Small intestine (tissue), 7 donors: ENCODE measurements around the gene PLEKHG1. TPM values are rescaled to one million over a fixed set of nuclear protein-coding genes. Genes with fewer than 3 reads are reported as not detected.
A peak's percentile ranks its signal among the peaks of the same experiment; 100 is the strongest.

ENCODE experiments used
- DNase-seq, 2 donors: peaks; one replicate each; pipeline versions ENCODE4 v3.0.0 to v3.0.0-alpha.2; 2013
- FAIRE-seq: peaks from 2 replicates; lab custom pipeline; 2012; peaks lifted over from hg19 to GRCh38; lab: Jason Lieb, UNC
- H3K27ac ChIP-seq, 3 donors: one replicate each; pipeline ENCODE4 v1.5.1; 2013; ENCODE audit warnings: low read length in 2 of 3, mild to moderate bottlenecking in 2 of 3, control low read depth in 1 of 3, inconsistent platforms in 1 of 3, low read depth in 1 of 3, moderate library complexity in 1 of 3
- H3K27me3 ChIP-seq, 3 donors: one replicate each; pipeline ENCODE4 v1.6.1; 2013; ENCODE audit warnings: low read length in 3 of 3, inconsistent platforms in 1 of 3; ENCODE audit not compliant: control insufficient read depth in 3 of 3, insufficient read depth in 3 of 3
- H3K36me3 ChIP-seq, 3 donors: one replicate each; pipeline ENCODE4 v1.6.1; 2013; ENCODE audit warnings: low read length in 3 of 3, inconsistent platforms in 1 of 3, low read depth in 1 of 3, mild to moderate bottlenecking in 1 of 3, moderate library complexity in 1 of 3; ENCODE audit not compliant: control insufficient read depth in 3 of 3, insufficient read depth in 2 of 3
- H3K4me1 ChIP-seq, 3 donors: one replicate each; pipeline ENCODE4 v1.6.1; 2013; ENCODE audit warnings: low read length in 2 of 3, inconsistent platforms in 1 of 3, low read depth in 1 of 3, mild to moderate bottlenecking in 1 of 3, moderate library complexity in 1 of 3; ENCODE audit not compliant: control insufficient read depth in 3 of 3, insufficient read depth in 2 of 3
- H3K4me3 ChIP-seq, 3 donors: one replicate each; pipeline ENCODE4 v1.5.1; 2013; ENCODE audit warnings: low read length in 3 of 3, control low read depth in 1 of 3, inconsistent platforms in 1 of 3, low read depth in 1 of 3, mild to moderate bottlenecking in 1 of 3, moderate library complexity in 1 of 3
- H3K9me3 ChIP-seq, 2 donors: one replicate each; pipeline ENCODE4 v1.6.1; 2013; ENCODE audit warnings: low read depth in 1 of 2, low read length in 1 of 2; ENCODE audit not compliant: control insufficient read depth in 2 of 2, insufficient read depth in 1 of 2
- WGBS, 3 donors: extraction: QIAGEN DNeasy Blood & Tissue Kit; methylation state at CpG; one replicate each; pipeline ENCODE4 v1.1.7; 2013; 5-methylcytosine and 5-hydroxymethylcytosine counted together
- polyA plus RNA-seq, 4 donors: library from polyadenylated mRNA; stranded (reverse) in 3 of 4; unstranded in 1 of 4; fragments of 200-250 nt in 3 of 4; fragments of 120-200 nt in 1 of 4; gene quantifications; one replicate each; pipeline versions ENCODE4 v1.2.1 to v1.2.3, GENCODE V29; 2013
- donor health status: healthy with polysubstance abuse.
- donor health status: control.
- donor health status: control.
- donor health status: Bipolar disorder and iron deficiency.
- donor health status: healthy.

Gene PLEKHG1
- polyA plus RNA-seq, 4 donors, result 3.0 to 7.0 (median 5.9) TPM

DNA sequence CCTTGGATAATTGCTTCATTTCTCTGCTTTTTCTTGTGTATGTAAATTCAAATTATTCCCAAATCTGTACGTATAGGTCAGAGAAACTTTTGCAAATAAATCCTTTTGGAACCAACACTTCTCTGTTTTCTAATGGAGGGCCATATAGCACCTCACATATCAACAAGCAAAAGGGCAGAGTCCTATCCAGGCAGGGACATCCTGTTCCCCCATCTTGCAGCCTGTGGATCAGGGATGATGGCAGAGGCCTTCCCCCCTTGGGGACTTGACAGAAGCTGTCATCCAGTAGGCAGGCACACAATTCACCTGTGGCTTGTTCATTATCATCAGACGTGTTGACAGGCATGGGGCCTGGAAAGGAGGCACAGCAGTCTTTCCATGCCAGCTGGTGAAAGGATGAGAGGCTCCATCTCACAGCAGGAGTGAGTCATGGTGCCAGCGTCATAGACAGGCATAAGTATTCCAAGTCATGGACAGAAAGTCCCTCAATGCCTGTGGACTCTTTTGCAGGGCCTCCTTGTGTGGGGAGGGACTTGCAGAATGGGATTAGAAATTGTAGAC lies 31.8 kb upstream of the PLEKHG1 start:
- WGBS, 3 donors, result 72 to 78% (median 74%) methylated on average over 3 of the region's 3 CpGs
- no peak for FAIRE-seq
- peaks cover 0 to 4% of the 10 kb centered on the region in 2 donors for H3K9me3 ChIP-seq
- DNase-seq, result peak in 1 of 2 donors; percentile 8
- no peaks in the 10 kb centered on the region for H3K27me3 ChIP-seq
- H3K4me3 ChIP-seq, result no peak overlapping the region
- no peaks in the 10 kb centered on the region for H3K36me3 ChIP-seq
- H3K27ac ChIP-seq, result no peak overlapping the region
- H3K4me1 ChIP-seq, result no peaks in the 10 kb centered on the region

DNA sequence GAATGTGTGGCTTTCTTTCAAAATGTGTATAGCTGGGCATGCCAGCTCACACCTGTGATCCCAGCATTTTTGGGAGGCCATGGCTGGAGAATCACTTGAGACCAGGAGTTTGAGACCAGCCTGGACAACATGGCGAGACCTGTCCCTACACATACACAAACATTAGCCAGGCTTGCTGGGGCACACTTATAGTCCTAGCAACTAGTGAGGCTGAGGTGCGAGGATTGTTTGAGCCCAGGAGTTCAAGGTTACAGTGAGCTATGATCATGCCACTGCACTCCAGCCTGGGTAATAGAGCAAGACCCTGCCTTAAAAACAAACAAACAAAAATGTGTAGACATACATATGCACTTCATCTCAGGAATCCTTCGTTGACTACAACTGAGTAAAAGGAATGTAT lies 31.1 kb upstream of the PLEKHG1 start:
- Histone ChIP-seq H3K9me3 (peaks cover 0 to 4% of the 10 kb centered on the region in 2 donors), H3K27ac (no peak overlapping the region), H3K36me3 (no peaks in the 10 kb centered on the region), H3K27me3 (no peaks in the 10 kb centered on the region), H3K4me1 (no peaks in the 10 kb centered on the region), H3K4me3 (no peak overlapping the region)
- DNase-seq, result no peak
- no peak for FAIRE-seq
- WGBS, 3 donors, result 84 to 89% (median 85%) methylated on average over 3 of the region's 3 CpGs

DNA sequence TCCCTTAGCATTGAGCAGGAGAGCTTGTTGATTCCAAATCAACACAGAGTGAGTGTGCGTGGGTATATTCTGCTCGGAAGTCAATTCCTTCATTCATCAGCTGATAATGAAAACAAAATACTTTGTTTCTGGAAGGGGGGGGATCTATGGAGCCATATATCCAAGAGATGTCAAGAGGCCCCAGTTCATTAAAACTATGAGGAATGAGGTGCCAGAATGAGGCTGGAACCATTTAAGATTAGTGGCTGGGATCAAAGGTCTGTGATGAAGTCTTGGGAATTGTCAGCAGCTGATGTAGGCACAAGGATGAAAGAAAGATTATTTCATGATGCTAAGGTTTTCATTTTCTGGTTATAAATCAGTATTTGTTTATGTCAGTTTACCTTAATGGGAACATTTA lies 30.5 kb upstream of the PLEKHG1 start:
- Histone ChIP-seq H3K4me1 (no peaks in the 10 kb centered on the region), H3K36me3 (no peaks in the 10 kb centered on the region), H3K27ac (no peak overlapping the region), H3K9me3 (peaks cover 0 to 4% of the 10 kb centered on the region in 2 donors), H3K4me3 (no peak overlapping the region), H3K27me3 (no peaks in the 10 kb centered on the region)
- DNase-seq, result no peak
- 82 to 91% (median 83%) methylated on average over 2 of the region's 2 CpGs for WGBS, 3 donors
- no peak for FAIRE-seq

- DNase-seq (peak in 1 of 2 donors; percentile 29), FAIRE-seq (no peak)
- Histone ChIP-seq H3K9me3 (no peaks in the 10 kb centered on the region), H3K4me3 (no peak overlapping the region), H3K36me3 (no peaks in the 10 kb centered on the region), H3K27ac (no peak overlapping the region), H3K4me1 (no peaks in the 10 kb centered on the region), H3K27me3 (peaks cover 0 to 4% (median 0%) of the 10 kb centered on the region in 3 donors)
- WGBS, 3 donors, result 62 to 69% (median 66%) methylated on average over 10 of the region's 10 CpGs
Measured at GRCh38 chr6:150573041-150573681, 26.5 kb upstream of the PLEKHG1 start.

DNA sequence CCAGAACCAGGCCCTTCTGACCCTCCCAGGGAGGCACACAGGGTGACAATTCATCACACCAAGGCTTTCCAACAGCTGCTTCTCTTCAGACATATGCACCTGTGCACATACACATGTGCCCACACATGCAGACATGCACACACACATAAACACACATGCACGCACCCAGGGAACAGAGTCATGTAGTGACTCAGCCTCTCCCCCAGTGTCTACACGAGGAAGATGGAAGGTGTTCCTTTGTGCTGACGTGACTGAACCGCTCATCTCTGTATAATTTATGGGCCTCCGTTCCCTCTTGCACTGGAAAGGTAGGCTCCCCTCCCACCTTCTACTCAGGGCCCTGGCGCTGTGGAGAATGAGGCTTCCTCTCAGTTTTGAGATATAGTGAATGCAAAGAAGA lies 23.8 kb upstream of the PLEKHG1 start:
- Histone ChIP-seq H3K36me3 (no peaks in the 10 kb centered on the region), H3K27me3 (peaks cover 0 to 4% (median 0%) of the 10 kb centered on the region in 3 donors), H3K27ac (no peak overlapping the region), H3K9me3 (no peaks in the 10 kb centered on the region), H3K4me1 (no peaks in the 10 kb centered on the region), H3K4me3 (no peak overlapping the region)
- WGBS, 3 donors, result 83 to 89% (median 83%) methylated on average over 6 of the region's 6 CpGs
- FAIRE-seq (no peak), DNase-seq (no peak)

DNA sequence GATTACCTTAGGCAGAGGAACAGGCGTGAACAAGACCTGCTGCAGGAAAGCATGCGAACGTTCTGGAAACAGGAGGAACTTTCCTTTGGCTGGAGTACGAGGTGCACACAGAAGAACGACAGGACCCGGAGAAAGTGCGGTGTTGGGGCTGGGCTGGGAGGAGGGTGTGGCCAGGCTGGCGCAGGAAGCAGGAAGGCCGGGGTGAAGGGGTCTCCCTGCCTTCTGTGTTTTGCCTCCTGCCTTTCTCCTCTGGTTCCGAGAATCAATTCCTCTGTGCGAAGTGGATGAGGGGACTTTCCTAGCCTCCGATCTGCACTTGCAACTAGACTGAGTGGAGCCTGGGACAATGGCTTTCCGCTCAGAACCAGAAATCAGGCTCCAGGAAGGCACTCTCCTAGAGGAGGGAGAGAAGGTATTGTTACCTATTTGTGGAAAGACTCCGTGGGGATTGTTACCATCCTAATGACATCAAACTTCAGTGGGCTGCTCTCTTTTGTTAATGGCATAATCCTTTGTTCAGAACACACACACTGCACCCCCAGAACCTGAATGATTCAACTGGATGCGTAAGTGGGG lies 22.9 kb upstream of the PLEKHG1 start:
- peaks cover 0 to 4% (median 0%) of the 10 kb centered on the region in 3 donors for H3K27me3 ChIP-seq
- no peaks in the 10 kb centered on the region for H3K9me3 ChIP-seq
- WGBS, 3 donors, result 82 to 94% (median 90%) methylated on average over 15 of the region's 15 CpGs
- no peak for DNase-seq
- no peak overlapping the region for H3K4me3 ChIP-seq
- H3K27ac ChIP-seq, result peak overlapping the region in 1 of 3 donors; percentile 17
- H3K4me1 ChIP-seq, result no peaks in the 10 kb centered on the region
- FAIRE-seq, result no peak
- no peaks in the 10 kb centered on the region for H3K36me3 ChIP-seq

- H3K4me3 ChIP-seq, result no peak overlapping the region
- FAIRE-seq (no peak), DNase-seq (no peak)
- H3K9me3 ChIP-seq, result no peaks in the 10 kb centered on the region
- no peaks in the 10 kb centered on the region for H3K36me3 ChIP-seq
- WGBS, 3 donors, result 86 to 95% (median 94%) methylated on average over 4 of the region's 4 CpGs
- H3K27ac ChIP-seq, result no peak overlapping the region
- H3K27me3 ChIP-seq, result peaks cover 0 to 4% (median 0%) of the 10 kb centered on the region in 3 donors
- peaks cover 0 to 2% (median 2%) of the 10 kb centered on the region in 3 donors for H3K4me1 ChIP-seq
Measured at GRCh38 chr6:150579611-150580010, 20.1 kb upstream of the PLEKHG1 start.

DNA sequence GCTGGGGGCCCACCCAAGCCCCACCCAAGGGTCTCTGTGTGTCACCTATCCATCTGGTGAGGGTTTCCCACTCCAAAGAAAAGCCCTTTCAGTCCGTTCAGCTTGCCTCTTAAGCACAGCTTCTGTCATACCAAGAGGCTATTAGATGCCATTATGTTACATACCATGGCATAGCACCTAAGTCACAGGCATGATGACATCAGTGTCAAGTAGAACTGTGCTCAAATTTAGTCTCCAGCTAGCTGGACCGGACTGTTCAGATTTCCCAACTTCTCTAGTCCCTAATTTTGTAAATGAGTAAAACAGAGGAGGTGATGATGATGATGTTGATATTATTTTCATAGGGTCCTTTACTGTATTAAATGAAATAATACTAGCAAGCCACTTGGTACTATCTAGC lies 19.2 kb upstream of the PLEKHG1 start:
- no peak for DNase-seq
- 90 to 96% (median 90%) methylated on average over 2 of the region's 2 CpGs for WGBS, 3 donors
- no peak for FAIRE-seq
- Histone ChIP-seq H3K4me1 (peaks cover 0 to 2% (median 2%) of the 10 kb centered on the region in 3 donors), H3K27ac (no peak overlapping the region), H3K36me3 (no peaks in the 10 kb centered on the region), H3K27me3 (peaks cover 0 to 4% (median 0%) of the 10 kb centered on the region in 3 donors), H3K4me3 (no peak overlapping the region), H3K9me3 (no peaks in the 10 kb centered on the region)
